H9 (cell line): ENCODE measurements around the gene MTOR. TPM values are rescaled to one million over a fixed set of nuclear protein-coding genes. Genes with fewer than 3 reads are reported as not detected.

Experiments used
- DNase-seq: peaks from one replicate; pipeline ENCODE4 v3.0.0-alpha.2; 2017
- H2AFZ ChIP-seq: one replicate; pipeline ENCODE4 v1.6.1; 2013; ENCODE audit warnings: mild to moderate bottlenecking, low read length, control low read depth, moderate library complexity
- H2AK5ac ChIP-seq: 2 replicates; pipeline ENCODE4 v1.6.1; 2013; ENCODE audit warnings: low read length, control low read depth, mixed read lengths; ENCODE audit not compliant: insufficient read length
- H2BK120ac ChIP-seq: one replicate; pipeline ENCODE4 v1.6.1; 2013; ENCODE audit warnings: low read depth, mild to moderate bottlenecking, low read length, control low read depth, inconsistent platforms; ENCODE audit not compliant: poor library complexity, severe bottlenecking
- H2BK12ac ChIP-seq: 2 replicates; pipeline ENCODE4 v1.6.1; 2013; ENCODE audit warnings: low read length, control low read depth, mixed read lengths, low read depth; ENCODE audit not compliant: insufficient read length
- H2BK15ac ChIP-seq: 2 replicates; pipeline ENCODE4 v1.6.1; 2013; ENCODE audit warnings: low read depth, low read length, control low read depth
- H2BK20ac ChIP-seq: one replicate; pipeline ENCODE4 v1.6.1; 2013; ENCODE audit warnings: low read depth, mild to moderate bottlenecking, low read length, control low read depth, inconsistent platforms; ENCODE audit not compliant: poor library complexity, severe bottlenecking
- H2BK5ac ChIP-seq: 2 replicates; pipeline ENCODE4 v1.6.1; 2013; ENCODE audit warnings: low read length, control low read depth, mixed read lengths; ENCODE audit not compliant: insufficient read length
- H3K14ac ChIP-seq: 2 replicates; pipeline ENCODE4 v1.6.1; 2013; ENCODE audit warnings: low read length, control low read depth; ENCODE audit not compliant: insufficient read depth
- H3K18ac ChIP-seq: 2 replicates; pipeline ENCODE4 v1.6.1; 2013; ENCODE audit warnings: low read depth, mild to moderate bottlenecking, mixed read lengths, low read length, control low read depth; ENCODE audit not compliant: insufficient read length
- H3K23ac ChIP-seq: 2 replicates; pipeline ENCODE4 v1.6.1; 2013; ENCODE audit warnings: low read length, control low read depth, mixed read lengths, low read depth; ENCODE audit not compliant: insufficient read length
- H3K23me2 ChIP-seq: 2 replicates; pipeline ENCODE4 v1.6.1; 2013; ENCODE audit warnings: low read depth, mild to moderate bottlenecking, mixed read lengths, low read length, control low read depth; ENCODE audit not compliant: insufficient read length, poor library complexity, severe bottlenecking
- H3K27ac ChIP-seq: 2 replicates; pipeline ENCODE4 v1.5.1; 2013; ENCODE audit warnings: low read length, control low read depth, mixed read lengths, low read depth; ENCODE audit not compliant: insufficient read length
- H3K27me3 ChIP-seq: 2 replicates; pipeline ENCODE4 v1.6.1; 2013; ENCODE audit warnings: low read length, control low read depth, inconsistent platforms; ENCODE audit not compliant: insufficient read depth
- H3K4ac ChIP-seq: 2 replicates; pipeline ENCODE4 v1.6.1; 2013; ENCODE audit warnings: low read depth, mild to moderate bottlenecking, control low read depth, inconsistent platforms, low read length, moderate library complexity
- H3K4me1 ChIP-seq: 2 replicates; pipeline ENCODE4 v1.6.1; 2013; ENCODE audit warnings: low read length, control low read depth, inconsistent platforms; ENCODE audit not compliant: insufficient read depth
- H3K4me2 ChIP-seq: 2 replicates; pipeline ENCODE4 v1.6.1; 2013; ENCODE audit warnings: low read length, control low read depth, mixed read lengths; ENCODE audit not compliant: insufficient read length, insufficient read depth
- H3K56ac ChIP-seq: 2 replicates; pipeline ENCODE4 v1.6.1; 2013; ENCODE audit warnings: low read depth, mild to moderate bottlenecking, mixed read lengths, low read length, control low read depth; ENCODE audit not compliant: insufficient read length
- H3K79me1 ChIP-seq: 2 replicates; pipeline ENCODE4 v1.6.1; 2013; ENCODE audit warnings: low read depth, mild to moderate bottlenecking, moderate library complexity, low read length, control low read depth, inconsistent platforms; ENCODE audit not compliant: insufficient read depth, poor library complexity, severe bottlenecking
- H3K79me2 ChIP-seq: 2 replicates; pipeline ENCODE4 v1.6.1; 2013; ENCODE audit warnings: low read length, control low read depth, inconsistent platforms; ENCODE audit not compliant: insufficient read depth
- H3K9ac ChIP-seq: 2 replicates; pipeline ENCODE4 v1.6.1; 2013; ENCODE audit warnings: low read length, control low read depth, mixed read lengths; ENCODE audit not compliant: insufficient read length; ENCODE audit errors: extremely low read depth
- H3K9me3 ChIP-seq: one replicate; pipeline ENCODE4 v1.6.1; 2013; ENCODE audit warnings: low read depth, low read length, inconsistent platforms; ENCODE audit not compliant: control insufficient read depth
- H3T11ph ChIP-seq: one replicate; pipeline ENCODE4 v1.6.1; 2013; ENCODE audit warnings: mild to moderate bottlenecking, low read length, control low read depth, inconsistent platforms
- H4K20me1 ChIP-seq: one replicate; pipeline ENCODE4 v1.6.1; 2013; ENCODE audit not compliant: control insufficient read depth, insufficient read length, insufficient read depth
- H4K5ac ChIP-seq: 2 replicates; pipeline ENCODE4 v1.6.1; 2013; ENCODE audit warnings: low read depth, mild to moderate bottlenecking, mixed read lengths, low read length, control low read depth; ENCODE audit not compliant: insufficient read length
- H4K8ac ChIP-seq: replicated peaks from 2 replicates; pipeline ENCODE4 v1.6.1; 2013; ENCODE audit warnings: low read length, control low read depth, mixed read lengths, low read depth; ENCODE audit not compliant: insufficient read length
- H4K91ac ChIP-seq: 2 replicates; pipeline ENCODE4 v1.6.1; 2013; ENCODE audit warnings: low read depth, mild to moderate bottlenecking, moderate library complexity, mixed read lengths, low read length, control low read depth; ENCODE audit not compliant: insufficient read length
- H3K27ac Mint-ChIP-seq, 3 experiments: 2 replicates in 2 of 3; 3 replicates in 1 of 3; pipeline ENCODE4 v1.8.0; 2020 to 2021; ENCODE audit warnings: mixed read lengths in 3 of 3, mild to moderate bottlenecking in 1 of 3, moderate library complexity in 1 of 3
- H3K27me3 Mint-ChIP-seq: 2 replicates; pipeline ENCODE4 v1.8.0; 2021; ENCODE audit warnings: low read depth, mild to moderate bottlenecking, moderate library complexity, mixed read lengths
- H3K36me3 Mint-ChIP-seq, 3 experiments: 2 replicates in 2 of 3; 3 replicates in 1 of 3; pipeline ENCODE4 v1.8.0; 2020 to 2021; ENCODE audit warnings: low read depth in 3 of 3, mixed read lengths in 3 of 3; ENCODE audit not compliant: insufficient read depth in 1 of 3
- H3K4me1 Mint-ChIP-seq, 2 experiments: 2 replicates each; pipeline ENCODE4 v1.8.0; 2020; ENCODE audit warnings: mixed read lengths in 2 of 2
- H3K4me3 Mint-ChIP-seq, 2 experiments: 2 replicates in 1 of 2; 3 replicates in 1 of 2; pipeline ENCODE4 v1.8.0; 2020 to 2021; ENCODE audit warnings: mild to moderate bottlenecking in 2 of 2, mixed read lengths in 2 of 2, moderate library complexity in 1 of 2
- H3K9me3 Mint-ChIP-seq, 2 experiments: 2 replicates in 1 of 2; 3 replicates in 1 of 2; pipeline ENCODE4 v1.8.0; 2020; ENCODE audit warnings: mild to moderate bottlenecking in 2 of 2, mixed read lengths in 2 of 2, moderate library complexity in 1 of 2
- CTCF ChIP-seq: fragments of 200-600 bp; sonication (generic); conservative IDR thresholded peaks from 3 replicates; pipeline ENCODE4 v1.8.0; 2021; ENCODE audit warnings: antibody characterized with exemption, mild to moderate bottlenecking
- WGBS: extraction: QIAGEN DNeasy Blood & Tissue Kit; methylation state at CpG from one replicate; pipeline ENCODE4 v1.1.7; 2013; ENCODE audit warnings: missing lambda C conversion rate, low lambda C conversion rate, mixed read lengths; ENCODE audit not compliant: insufficient read length; ENCODE audit errors: extremely low coverage; 5-methylcytosine and 5-hydroxymethylcytosine counted together
- total RNA-seq: library from RNA; stranded (reverse); gene quantifications from 2 replicates; pipeline ENCODE4 v1.2.1, GENCODE V29; 2021

Gene MTOR
- total RNA-seq, 1 experiment from 2014 or later, result 67.5 TPM

- Histone ChIP-seq H3K23ac (no peak overlapping the region), H2AK5ac (no peak overlapping the region), H3K14ac (no peak overlapping the region), H2AFZ (no peak overlapping the region), H3K27me3 (no peaks in the 10 kb centered on the region), H3K18ac (no peak overlapping the region), H4K20me1 (no peaks in the 10 kb centered on the region), H2BK120ac (no peak overlapping the region), H3K4me2 (no peak overlapping the region), H3K9me3 (no peaks in the 10 kb centered on the region), H2BK5ac (no peak overlapping the region), H3T11ph (no peak overlapping the region), H3K79me2 (no peaks in the 10 kb centered on the region), H3K4me1 (no peaks in the 10 kb centered on the region), H4K5ac (no peak overlapping the region), H4K8ac (no peak overlapping the region), H2BK12ac (no peak overlapping the region), H3K4ac (no peak overlapping the region), H3K56ac (no peak overlapping the region), H3K79me1 (no peaks in the 10 kb centered on the region), H3K27ac (no peak overlapping the region), H2BK15ac (no peak overlapping the region), H2BK20ac (no peak overlapping the region), H3K23me2 (no peaks in the 10 kb centered on the region), H4K91ac (no peak overlapping the region), H3K9ac (no peak overlapping the region)
- no peak for DNase-seq
- no peak overlapping the region; a peak in 1 of 7 replicates for H3K27ac Mint-ChIP-seq
- H3K27me3 Mint-ChIP-seq, result no peaks in the 10 kb centered on the region
- H3K9me3 Mint-ChIP-seq, result no peaks in the 10 kb centered on the region
- H3K4me3 Mint-ChIP-seq, result no peak overlapping the region
- no peak for TF ChIP-seq CTCF
- H3K4me1 Mint-ChIP-seq, result no peaks in the 10 kb centered on the region
- H3K36me3 Mint-ChIP-seq, result peaks cover 41 to 89% (median 68%) of the 10 kb centered on the region in 3 experiments; a peak in 6 of 7 replicates
- WGBS, result no CpG with 5 or more reads among the region's 3 CpGs
Measured at GRCh38 chr1:11124965-11125364, 137.4 kb downstream of the MTOR start.
